Measurements from ENCODE around the gene MAP2.

The MAP2 gene

GRCh38 chr2:209498614-209499013 is 74.8 kb downstream of the MAP2 start:
- H3K4me2 ChIP-seq (ENCODE audit: low read length, poor library complexity, severe bottlenecking), result no peak overlapping the region
- no peak overlapping the region for H3K4me3 ChIP-seq (ENCODE audit: insufficient read depth in 1 of 2, low read depth in 1 of 2, low read length in 2 of 2)
- H2BK120ac ChIP-seq (ENCODE audit: low read depth, low read length), result no peak overlapping the region
- H3K4ac ChIP-seq (ENCODE audit: low read depth in 1 of 2, low read length in 2 of 2), result no peak overlapping the region
- 100% methylated on average over 1 of the region's 1 CpG for WGBS
- H3K27ac ChIP-seq (ENCODE audit: low read length, poor library complexity, severe bottlenecking), result no peak overlapping the region
- H3K4me1 ChIP-seq (ENCODE audit: control insufficient read depth, insufficient read depth, low read depth, low read length), result peaks cover 6% of the 10 kb centered on the region
- no peak overlapping the region for H2AK5ac ChIP-seq (ENCODE audit: low read length, severe bottlenecking)
- H2BK15ac ChIP-seq (ENCODE audit: low read depth, poor library complexity, severe bottlenecking), result no peak overlapping the region
- peaks cover 6% of the 10 kb centered on the region for H3K9me3 ChIP-seq (ENCODE audit: control insufficient read depth, low read length)
- H4K91ac ChIP-seq (ENCODE audit: low read length), result no peak overlapping the region
- no peaks in the 10 kb centered on the region for H3K36me3 ChIP-seq (ENCODE audit: control insufficient read depth in 1 of 2, insufficient read depth in 2 of 2, low read depth in 1 of 2, low read length in 2 of 2)
- no peak overlapping the region for H3K9ac ChIP-seq (ENCODE audit: low read length)
- H2BK5ac ChIP-seq (ENCODE audit: low read depth, low read length, poor library complexity, severe bottlenecking), result no peak overlapping the region
- H3K27me3 ChIP-seq (ENCODE audit: control insufficient read depth in 1 of 2, insufficient read depth in 1 of 2, low read length in 2 of 2), result no peaks in the 10 kb centered on the region
- H2BK12ac ChIP-seq (ENCODE audit: low read length in 2 of 2), result no peak overlapping the region
- no peak overlapping the region for H2AFZ ChIP-seq (ENCODE audit: low read depth, low read length)
- no peak overlapping the region for H4K8ac ChIP-seq (ENCODE audit: low read length)
- no peak for DNase-seq
- no peak overlapping the region for H3K23ac ChIP-seq (ENCODE audit: low read length in 2 of 2)
- H3K18ac ChIP-seq (ENCODE audit: low read depth in 1 of 2, low read length in 2 of 2), result no peak overlapping the region
- no peaks in the 10 kb centered on the region for H3K79me1 ChIP-seq (replicated peaks; ENCODE audit: low read length, poor library complexity, severe bottlenecking)
- no peak overlapping the region for H3K14ac ChIP-seq (ENCODE audit: low read length in 2 of 2)

- Histone ChIP-seq H3K4me3 (ENCODE audit: insufficient read depth in 1 of 2, low read depth in 1 of 2, low read length in 2 of 2) (no peak overlapping the region), H3K14ac (ENCODE audit: low read length in 2 of 2) (no peak overlapping the region), H3K23ac (ENCODE audit: low read length in 2 of 2) (no peak overlapping the region), H3K79me1 (replicated peaks; ENCODE audit: low read length, poor library complexity, severe bottlenecking) (no peaks in the 10 kb centered on the region), H3K27ac (ENCODE audit: low read length, poor library complexity, severe bottlenecking) (no peak overlapping the region), H3K9me3 (ENCODE audit: control insufficient read depth, low read length) (peaks cover 6% of the 10 kb centered on the region), H3K27me3 (ENCODE audit: control insufficient read depth in 1 of 2, insufficient read depth in 1 of 2, low read length in 2 of 2) (no peaks in the 10 kb centered on the region), H4K91ac (ENCODE audit: low read length) (no peak overlapping the region), H2AFZ (ENCODE audit: low read depth, low read length) (no peak overlapping the region), H3K4me1 (ENCODE audit: control insufficient read depth, insufficient read depth, low read depth, low read length) (peaks cover 6% of the 10 kb centered on the region), H3K18ac (ENCODE audit: low read depth in 1 of 2, low read length in 2 of 2) (no peak overlapping the region), H3K4me2 (ENCODE audit: low read length, poor library complexity, severe bottlenecking) (no peak overlapping the region), H2BK12ac (ENCODE audit: low read length in 2 of 2) (no peak overlapping the region), H4K8ac (ENCODE audit: low read length) (no peak overlapping the region), H3K9ac (ENCODE audit: low read length) (no peak overlapping the region), H2BK120ac (ENCODE audit: low read depth, low read length) (no peak overlapping the region), H2BK15ac (ENCODE audit: low read depth, poor library complexity, severe bottlenecking) (no peak overlapping the region), H3K4ac (ENCODE audit: low read depth in 1 of 2, low read length in 2 of 2) (no peak overlapping the region), H3K36me3 (ENCODE audit: control insufficient read depth in 1 of 2, insufficient read depth in 2 of 2, low read depth in 1 of 2, low read length in 2 of 2) (no peaks in the 10 kb centered on the region), H2AK5ac (ENCODE audit: low read length, severe bottlenecking) (no peak overlapping the region), H2BK5ac (ENCODE audit: low read depth, low read length, poor library complexity, severe bottlenecking) (no peak overlapping the region)
- DNase-seq, result no peak
Observed at GRCh38 chr2:209499069-209499468, 75.2 kb downstream of the MAP2 start.

GRCh38 chr2:209501579-209501978 is 77.7 kb downstream of the MAP2 start:
- Histone ChIP-seq H3K18ac (ENCODE audit: low read depth in 1 of 2, low read length in 2 of 2) (no peak overlapping the region), H2BK120ac (ENCODE audit: low read depth, low read length) (no peak overlapping the region), H3K36me3 (ENCODE audit: control insufficient read depth in 1 of 2, insufficient read depth in 2 of 2, low read depth in 1 of 2, low read length in 2 of 2) (no peaks in the 10 kb centered on the region), H4K8ac (ENCODE audit: low read length) (no peak overlapping the region), H3K4me2 (ENCODE audit: low read length, poor library complexity, severe bottlenecking) (no peak overlapping the region), H4K91ac (ENCODE audit: low read length) (no peak overlapping the region), H3K79me1 (replicated peaks; ENCODE audit: low read length, poor library complexity, severe bottlenecking) (no peaks in the 10 kb centered on the region), H2BK5ac (ENCODE audit: low read depth, low read length, poor library complexity, severe bottlenecking) (no peak overlapping the region), H3K4me1 (ENCODE audit: control insufficient read depth, insufficient read depth, low read depth, low read length) (peaks cover 1% of the 10 kb centered on the region), H3K23ac (ENCODE audit: low read length in 2 of 2) (no peak overlapping the region), H3K9me3 (ENCODE audit: control insufficient read depth, low read length) (peaks cover 6% of the 10 kb centered on the region), H2AK5ac (ENCODE audit: low read length, severe bottlenecking) (no peak overlapping the region), H3K27ac (ENCODE audit: low read length, poor library complexity, severe bottlenecking) (no peak overlapping the region), H3K4ac (ENCODE audit: low read depth in 1 of 2, low read length in 2 of 2) (no peak overlapping the region), H3K14ac (ENCODE audit: low read length in 2 of 2) (no peak overlapping the region), H3K27me3 (ENCODE audit: control insufficient read depth in 1 of 2, insufficient read depth in 1 of 2, low read length in 2 of 2) (no peaks in the 10 kb centered on the region), H2BK12ac (ENCODE audit: low read length in 2 of 2) (no peak overlapping the region), H3K9ac (ENCODE audit: low read length) (no peak overlapping the region), H2BK15ac (ENCODE audit: low read depth, poor library complexity, severe bottlenecking) (no peak overlapping the region), H2AFZ (ENCODE audit: low read depth, low read length) (no peak overlapping the region), H3K4me3 (ENCODE audit: insufficient read depth in 1 of 2, low read depth in 1 of 2, low read length in 2 of 2) (no peak overlapping the region)
- no peak for DNase-seq
- 100% methylated on average over 1 of the region's 2 CpGs for WGBS

GRCh38 chr2:209505410-209505809 is 81.6 kb downstream of the MAP2 start:
- Histone ChIP-seq H2BK12ac (ENCODE audit: low read length in 2 of 2) (no peak overlapping the region), H3K36me3 (ENCODE audit: control insufficient read depth in 1 of 2, insufficient read depth in 2 of 2, low read depth in 1 of 2, low read length in 2 of 2) (no peaks in the 10 kb centered on the region), H3K18ac (ENCODE audit: low read depth in 1 of 2, low read length in 2 of 2) (no peak overlapping the region), H4K8ac (ENCODE audit: low read length) (no peak overlapping the region), H3K4me2 (ENCODE audit: low read length, poor library complexity, severe bottlenecking) (no peak overlapping the region), H3K4me3 (ENCODE audit: insufficient read depth in 1 of 2, low read depth in 1 of 2, low read length in 2 of 2) (no peak overlapping the region), H3K14ac (ENCODE audit: low read length in 2 of 2) (no peak overlapping the region), H3K79me1 (replicated peaks; ENCODE audit: low read length, poor library complexity, severe bottlenecking) (no peaks in the 10 kb centered on the region), H3K23ac (ENCODE audit: low read length in 2 of 2) (no peak overlapping the region), H3K27me3 (ENCODE audit: control insufficient read depth in 1 of 2, insufficient read depth in 1 of 2, low read length in 2 of 2) (no peaks in the 10 kb centered on the region), H3K4me1 (ENCODE audit: control insufficient read depth, insufficient read depth, low read depth, low read length) (no peaks in the 10 kb centered on the region), H3K4ac (ENCODE audit: low read depth in 1 of 2, low read length in 2 of 2) (no peak overlapping the region), H2BK5ac (ENCODE audit: low read depth, low read length, poor library complexity, severe bottlenecking) (no peak overlapping the region), H4K91ac (ENCODE audit: low read length) (no peak overlapping the region), H2BK15ac (ENCODE audit: low read depth, poor library complexity, severe bottlenecking) (no peak overlapping the region), H3K27ac (ENCODE audit: low read length, poor library complexity, severe bottlenecking) (no peak overlapping the region), H3K9me3 (ENCODE audit: control insufficient read depth, low read length) (no peaks in the 10 kb centered on the region), H2AFZ (ENCODE audit: low read depth, low read length) (no peak overlapping the region), H2BK120ac (ENCODE audit: low read depth, low read length) (no peak overlapping the region), H2AK5ac (ENCODE audit: low read length, severe bottlenecking) (no peak overlapping the region), H3K9ac (ENCODE audit: low read length) (no peak overlapping the region)
- no peak for DNase-seq
- WGBS, result no CpG with 5 or more reads among the region's 2 CpGs
